GM19193 (cell line): ENCODE results near the gene SLC35A1.

ENCODE experiments used
- POLR2A ChIP-seq: IDR thresholded peaks from 4 replicates; pipeline ENCODE4 v1.6.1; 2011; ENCODE audit not compliant: insufficient read depth, insufficient read length; ENCODE audit errors: extremely low read depth

Gene SLC35A1

GRCh38 chr6:87553159-87553765 lies 80.5 kb downstream of the SLC35A1 start:
- no peak for TF ChIP-seq POLR2A

GRCh38 chr6:87555506-87555905 lies 82.7 kb downstream of the SLC35A1 start:
- no peak for TF ChIP-seq POLR2A

GRCh38 chr6:87558446-87558845 lies 85.7 kb downstream of the SLC35A1 start:
- no peak for TF ChIP-seq POLR2A

GRCh38 chr6:87561017-87561416 lies 88.2 kb downstream of the SLC35A1 start:
- TF ChIP-seq POLR2A, result no peak
